ENCODE data around the gene DNAJC5.
A peak's percentile ranks its signal among the peaks of the same experiment; 100 is the strongest.
"Not testable (repeated sequence)": the region's sequence is repeated elsewhere in the genome, so short reads cannot be mapped to it uniquely, and the experiment has no call there.

The DNAJC5 gene

DNA sequence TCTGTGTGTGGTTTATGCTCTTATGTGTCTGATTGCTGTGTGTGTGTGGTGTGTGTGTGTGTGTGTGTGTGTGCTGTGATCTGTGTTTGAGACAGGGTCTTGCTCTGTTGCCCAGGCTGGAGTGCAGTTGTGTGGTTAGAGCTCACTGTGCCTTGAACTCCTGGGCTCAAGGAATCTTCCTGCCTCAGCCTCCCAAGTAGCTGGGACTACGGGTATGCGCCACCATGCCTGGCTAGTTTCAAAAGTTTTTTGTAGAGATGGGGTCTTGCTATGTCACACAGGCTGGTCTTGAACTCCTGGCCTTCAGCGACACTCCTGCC is 78.2 kb downstream of the DNAJC5 start:
- Histone ChIP-seq H3K4me3 (ENCODE audit: low read length) (peak overlapping the region; percentile 67; the same call in 1 of the 2 replicates), H3K27ac (ENCODE audit: low read length) (no peak overlapping the region), H3K27me3 (ENCODE audit: insufficient read depth, low read length) (peaks cover 23% of the 10 kb centered on the region), H3K9ac (ENCODE audit: low read depth, low read length) (peak overlapping the region; percentile 23; the same call in 1 of the 2 replicates), H3K4me1 (ENCODE audit: insufficient read depth, low read length) (no peaks in the 10 kb centered on the region), H3K9me3 (ENCODE audit: insufficient read depth, low read depth, low read length) (no peaks in the 10 kb centered on the region), H3K36me3 (ENCODE audit: insufficient read depth, low read depth, low read length) (peaks cover 3% of the 10 kb centered on the region; the same call in 1 of the 2 replicates)

DNA sequence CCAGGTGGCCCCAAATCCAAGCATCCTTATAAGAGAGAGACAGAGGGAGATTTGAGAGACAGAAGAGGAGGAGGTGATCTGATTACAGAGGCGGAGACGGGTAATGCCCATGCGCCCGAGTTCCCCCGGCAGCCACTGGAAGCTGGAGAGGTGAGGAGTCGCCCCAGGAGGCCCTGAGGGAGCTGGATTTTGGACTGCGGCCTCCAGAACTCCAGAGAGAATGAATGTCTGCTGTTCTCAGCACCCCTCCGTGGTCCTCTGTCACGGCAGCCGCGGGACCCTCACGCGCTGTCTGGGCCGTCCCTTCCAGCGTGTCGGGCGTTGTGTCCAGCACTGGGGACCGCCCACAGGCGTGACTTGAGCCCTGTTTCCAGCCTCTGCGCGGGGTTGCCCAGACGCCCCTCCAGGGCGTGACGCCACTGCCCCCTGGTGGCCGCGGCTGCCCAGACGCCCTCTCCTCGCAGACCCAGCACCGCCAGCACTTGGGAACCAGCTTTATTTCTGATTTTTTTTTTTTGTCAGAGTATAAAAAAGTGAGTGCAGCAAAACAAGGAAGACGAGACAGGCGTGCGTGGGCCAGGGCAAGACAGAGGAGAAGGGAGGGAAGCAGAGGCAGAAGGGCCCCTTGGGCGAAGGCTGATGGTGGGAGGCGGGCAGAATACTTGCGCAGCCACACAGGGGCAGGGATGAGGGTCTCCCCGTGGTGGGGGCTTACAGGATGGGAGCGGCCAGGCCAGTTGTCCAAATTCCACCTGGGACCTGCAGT is 78.9 kb downstream of the DNAJC5 start:
- H3K9ac ChIP-seq (ENCODE audit: low read depth, low read length) = peak overlapping the region; percentile 23; the same call in 1 of the 2 replicates
- peaks cover 27% of the 10 kb centered on the region for H3K27me3 ChIP-seq (ENCODE audit: insufficient read depth, low read length)
- H3K9me3 ChIP-seq (ENCODE audit: insufficient read depth, low read depth, low read length) = no peaks in the 10 kb centered on the region
- no peak overlapping the region for H3K27ac ChIP-seq (ENCODE audit: low read length)
- no peaks in the 10 kb centered on the region for H3K4me1 ChIP-seq (ENCODE audit: insufficient read depth, low read length)
- H3K36me3 ChIP-seq (ENCODE audit: insufficient read depth, low read depth, low read length) = no peaks in the 10 kb centered on the region
- H3K4me3 ChIP-seq (ENCODE audit: low read length) = peak overlapping the region; percentile 67; the same call in 1 of the 2 replicates

DNA sequence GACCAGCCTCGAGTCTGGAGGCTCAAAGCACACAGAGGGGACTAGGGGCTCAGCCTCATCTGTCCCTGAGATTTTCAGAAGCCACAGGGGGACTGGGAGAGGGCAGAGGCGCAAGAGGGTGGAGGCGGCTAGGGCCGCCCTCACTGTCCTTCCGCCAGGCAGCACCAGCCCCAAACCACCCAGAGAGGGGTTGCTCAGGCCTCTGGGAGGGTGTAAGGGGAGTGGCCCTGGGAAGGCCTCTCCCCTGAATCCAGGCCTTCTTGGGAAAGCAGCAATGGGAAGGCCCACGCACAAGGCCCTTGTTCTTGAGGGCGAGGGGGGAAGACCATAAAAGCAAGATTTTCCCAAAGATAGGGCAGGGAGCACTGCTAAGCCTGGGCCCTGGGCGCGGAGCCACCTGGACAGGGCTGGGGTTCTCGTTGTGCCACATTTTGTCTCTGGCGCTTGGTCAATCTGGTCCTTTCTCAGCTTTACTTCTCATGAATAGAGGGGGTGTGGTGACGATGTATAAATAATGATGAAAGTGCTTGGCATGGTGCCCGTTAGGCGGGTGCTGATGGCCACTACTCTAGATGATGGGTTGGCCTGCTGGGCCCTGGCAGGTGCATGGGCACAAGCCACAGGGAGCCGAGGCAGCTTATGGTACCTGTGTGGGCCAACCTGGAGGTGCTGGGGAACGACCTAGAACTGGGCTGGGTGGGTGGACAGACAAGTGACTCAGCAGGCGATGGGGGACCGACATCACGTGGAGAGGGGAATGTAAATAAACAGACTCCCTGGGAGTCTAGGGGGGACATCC is 79.7 kb downstream of the DNAJC5 start:
- H3K4me1 ChIP-seq (ENCODE audit: insufficient read depth, low read length) = no peaks in the 10 kb centered on the region
- H3K27me3 ChIP-seq (ENCODE audit: insufficient read depth, low read length) = peaks cover 27% of the 10 kb centered on the region
- no peak overlapping the region for H3K4me3 ChIP-seq (ENCODE audit: low read length)
- no peaks in the 10 kb centered on the region for H3K9me3 ChIP-seq (ENCODE audit: insufficient read depth, low read depth, low read length)
- H3K9ac ChIP-seq (ENCODE audit: low read depth, low read length) = no peak overlapping the region
- H3K36me3 ChIP-seq (ENCODE audit: insufficient read depth, low read depth, low read length) = no peaks in the 10 kb centered on the region
- H3K27ac ChIP-seq (ENCODE audit: low read length) = no peak overlapping the region

DNA sequence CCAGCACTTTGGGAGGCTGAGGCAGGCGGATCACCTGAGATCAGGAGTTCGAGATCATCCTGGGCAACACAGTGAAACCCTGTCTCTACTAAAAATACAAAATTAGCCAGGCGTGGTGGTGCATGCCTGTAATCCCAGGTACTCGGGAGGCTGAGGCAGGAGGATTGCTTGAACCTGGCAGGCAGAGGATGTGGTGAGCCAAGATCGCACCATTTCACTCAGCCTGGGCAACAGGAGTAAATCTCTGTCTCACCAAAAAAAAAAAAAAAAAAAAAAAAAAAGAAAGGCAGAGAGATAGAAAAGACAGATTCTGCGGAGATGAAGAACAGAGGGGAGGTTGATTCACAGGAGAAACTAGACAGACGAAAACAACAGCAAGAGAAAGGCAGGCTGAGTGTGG is 81.6 kb downstream of the DNAJC5 start:
- H3K4me3 ChIP-seq (ENCODE audit: low read length); H3K9me3 ChIP-seq (ENCODE audit: insufficient read depth, low read depth, low read length); H3K36me3 ChIP-seq (ENCODE audit: insufficient read depth, low read depth, low read length); H3K9ac ChIP-seq (ENCODE audit: low read depth, low read length); H3K27ac ChIP-seq (ENCODE audit: low read length); H3K4me1 ChIP-seq (ENCODE audit: insufficient read depth, low read length): not testable (repeated sequence)
- peaks cover 24% of the 10 kb centered on the region for H3K27me3 ChIP-seq (ENCODE audit: insufficient read depth, low read length)

DNA sequence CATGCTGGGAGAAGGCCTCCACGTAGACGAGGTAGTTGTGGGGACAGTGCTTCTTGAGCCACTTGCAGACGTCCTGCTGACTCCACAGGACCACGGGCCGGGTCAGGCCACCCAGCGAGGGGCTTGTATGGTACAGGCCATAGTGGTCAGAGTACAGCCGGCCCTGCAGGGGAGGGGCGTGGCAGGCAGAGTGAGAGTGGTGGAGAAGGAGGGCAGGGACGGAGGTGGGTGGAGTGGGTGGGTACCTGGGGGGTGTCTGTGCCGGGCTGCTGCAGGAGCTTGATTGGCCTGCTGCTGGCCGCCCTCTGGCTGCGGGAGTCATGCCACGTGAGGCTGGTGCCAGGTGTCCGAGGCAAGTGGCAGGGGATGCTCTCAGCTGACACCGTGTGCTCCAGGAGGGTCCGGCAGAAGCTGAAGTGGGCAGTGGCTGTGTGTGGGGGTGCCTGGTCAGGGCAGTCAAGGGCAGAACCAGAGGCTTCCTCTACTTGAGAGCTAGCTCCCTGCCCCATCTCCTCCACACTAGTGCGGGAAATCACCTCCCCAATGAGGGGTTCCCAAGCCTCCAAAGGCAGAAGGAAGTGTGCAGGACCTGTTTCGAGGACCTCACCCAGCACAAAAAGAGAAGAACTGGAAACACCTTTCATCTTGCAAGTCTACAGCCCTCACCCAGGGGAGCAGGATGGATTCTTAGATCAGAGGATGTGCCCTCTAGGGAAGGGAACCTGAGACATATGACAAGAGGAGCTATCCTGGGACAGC is 82.2 kb downstream of the DNAJC5 start:
- H3K9me3 ChIP-seq (ENCODE audit: insufficient read depth, low read depth, low read length) = no peaks in the 10 kb centered on the region
- no peak overlapping the region for H3K9ac ChIP-seq (ENCODE audit: low read depth, low read length)
- H3K27ac ChIP-seq (ENCODE audit: low read length) = no peak overlapping the region
- no peak overlapping the region for H3K4me3 ChIP-seq (ENCODE audit: low read length)
- H3K27me3 ChIP-seq (ENCODE audit: insufficient read depth, low read length) = peaks cover 24% of the 10 kb centered on the region
- peaks cover 9% of the 10 kb centered on the region for H3K4me1 ChIP-seq (ENCODE audit: insufficient read depth, low read length)
- H3K36me3 ChIP-seq (ENCODE audit: insufficient read depth, low read depth, low read length) = no peaks in the 10 kb centered on the region

- Histone ChIP-seq H3K27me3 (ENCODE audit: insufficient read depth, low read length) (peaks cover 20% of the 10 kb centered on the region), H3K9me3 (ENCODE audit: insufficient read depth, low read depth, low read length) (no peaks in the 10 kb centered on the region), H3K4me3 (ENCODE audit: low read length) (peak overlapping the region; percentile 81; the same call in 1 of the 2 replicates), H3K36me3 (ENCODE audit: insufficient read depth, low read depth, low read length) (no peaks in the 10 kb centered on the region; the same call in 1 of the 2 replicates), H3K27ac (ENCODE audit: low read length) (no peak overlapping the region), H3K4me1 (ENCODE audit: insufficient read depth, low read length) (peaks cover 9% of the 10 kb centered on the region), H3K9ac (ENCODE audit: low read depth, low read length) (no peak overlapping the region)
Observed at GRCh38 chr20:63977739-63978276, 82.9 kb downstream of the DNAJC5 start.

- H3K27me3 ChIP-seq (ENCODE audit: insufficient read depth, low read length) = peaks cover 14% of the 10 kb centered on the region
- H3K4me1 ChIP-seq (ENCODE audit: insufficient read depth, low read length) = peaks cover 9% of the 10 kb centered on the region
- H3K9ac ChIP-seq (ENCODE audit: low read depth, low read length) = peak overlapping the region; percentile 54; the same call in 1 of the 2 replicates
- H3K36me3 ChIP-seq (ENCODE audit: insufficient read depth, low read depth, low read length) = peaks cover 4% of the 10 kb centered on the region; the same call in 1 of the 2 replicates
- H3K9me3 ChIP-seq (ENCODE audit: insufficient read depth, low read depth, low read length) = no peaks in the 10 kb centered on the region
- no peak overlapping the region for H3K27ac ChIP-seq (ENCODE audit: low read length)
- peak overlapping the region; percentile 81 for H3K4me3 ChIP-seq (ENCODE audit: low read length)
Observed at GRCh38 chr20:63978319-63979228, 83.6 kb downstream of the DNAJC5 start.

GRCh38 chr20:63979229-63979556 is 84.3 kb downstream of the DNAJC5 start:
- Histone ChIP-seq H3K9ac (ENCODE audit: low read depth, low read length) (peak overlapping the region; percentile 54; the same call in 1 of the 2 replicates), H3K27me3 (ENCODE audit: insufficient read depth, low read length) (peaks cover 14% of the 10 kb centered on the region), H3K36me3 (ENCODE audit: insufficient read depth, low read depth, low read length) (peaks cover 10% of the 10 kb centered on the region; the same call in 1 of the 2 replicates), H3K4me3 (ENCODE audit: low read length) (peak overlapping the region; percentile 81; the same call in 1 of the 2 replicates), H3K4me1 (ENCODE audit: insufficient read depth, low read length) (peaks cover 9% of the 10 kb centered on the region), H3K27ac (ENCODE audit: low read length) (no peak overlapping the region), H3K9me3 (ENCODE audit: insufficient read depth, low read depth, low read length) (no peaks in the 10 kb centered on the region)

GRCh38 chr20:63979557-63980316 is 84.8 kb downstream of the DNAJC5 start, which contains the start of gene SAMD10:
SAMD10 (minus strand) TSS chr20:63979642; CDS start chr20:63979467, 175 bp downstream.
- peaks cover 15% of the 10 kb centered on the region for H3K36me3 ChIP-seq (ENCODE audit: insufficient read depth, low read depth, low read length)
- peak within 1 kb of the TSS; percentile 98 for H3K4me3 ChIP-seq (ENCODE audit: low read length)
- H3K9ac ChIP-seq (ENCODE audit: low read depth, low read length) = peak within 1 kb of the TSS; percentile 54; the same call in 1 of the 2 replicates
- no peak within 1 kb of the TSS for H3K27ac ChIP-seq (ENCODE audit: low read length)
- peaks cover 14% of the 10 kb centered on the region for H3K27me3 ChIP-seq (ENCODE audit: insufficient read depth, low read length)
- peaks cover 9% of the 10 kb centered on the region for H3K4me1 ChIP-seq (ENCODE audit: insufficient read depth, low read length)
- H3K9me3 ChIP-seq (ENCODE audit: insufficient read depth, low read depth, low read length) = no peaks in the 10 kb centered on the region

- H3K9me3 ChIP-seq (ENCODE audit: insufficient read depth, low read depth, low read length) = no peaks in the 10 kb centered on the region
- H3K9ac ChIP-seq (ENCODE audit: low read depth, low read length) = no peak overlapping the region
- peak overlapping the region; percentile 98 for H3K4me3 ChIP-seq (ENCODE audit: low read length)
- peaks cover 9% of the 10 kb centered on the region for H3K4me1 ChIP-seq (ENCODE audit: insufficient read depth, low read length)
- peaks cover 14% of the 10 kb centered on the region for H3K27me3 ChIP-seq (ENCODE audit: insufficient read depth, low read length)
- peaks cover 21% of the 10 kb centered on the region for H3K36me3 ChIP-seq (ENCODE audit: insufficient read depth, low read depth, low read length)
- H3K27ac ChIP-seq (ENCODE audit: low read length) = no peak overlapping the region
Observed at GRCh38 chr20:63980317-63980805, 85.4 kb downstream of the DNAJC5 start.

All from iPS-20b (cell line).